GM19395 (cell line): ENCODE results near the gene PTPRJ.
"Not testable (repeated sequence)": the region's sequence is repeated elsewhere in the genome, so short reads cannot be mapped to it uniquely, and the experiment has no call there.

Experiments used
- ATAC-seq: cut with Tn5 transposase; IDR thresholded peaks from one replicate; pipeline ENCODE4 v1.9.1; 2021; ENCODE audit warnings: mild to moderate bottlenecking, moderate library complexity; ENCODE audit not compliant: unreplicated experiment

PTPRJ gene

GRCh38 chr11:48014917-48015316 lies 34.6 kb downstream of the PTPRJ start:
- ATAC-seq: no peak

- no peak for ATAC-seq
Measured at GRCh38 chr11:48017105-48017830, 36.9 kb downstream of the PTPRJ start.

GRCh38 chr11:48017831-48018527 lies 37.6 kb downstream of the PTPRJ start:
- no peak for ATAC-seq

GRCh38 chr11:48018528-48019216 lies 38.3 kb downstream of the PTPRJ start:
- no peak for ATAC-seq

- ATAC-seq: no peak
Measured at GRCh38 chr11:48019217-48019584, 38.8 kb downstream of the PTPRJ start.

GRCh38 chr11:48019595-48019994 lies 39.2 kb downstream of the PTPRJ start:
- ATAC-seq: peak; percentile 1

- peak; percentile 80 for ATAC-seq
Measured at GRCh38 chr11:48020092-48020755, 39.9 kb downstream of the PTPRJ start.

- not testable (repeated sequence) for ATAC-seq
Measured at GRCh38 chr11:48021201-48021820, 41.0 kb downstream of the PTPRJ start.

- no peak for ATAC-seq
Measured at GRCh38 chr11:48022445-48022844, 42.1 kb downstream of the PTPRJ start.

GRCh38 chr11:48023608-48024007 lies 43.2 kb downstream of the PTPRJ start:
- ATAC-seq: not testable (repeated sequence)

- ATAC-seq: no peak
Measured at GRCh38 chr11:48024635-48025071, 44.3 kb downstream of the PTPRJ start.

GRCh38 chr11:48025293-48025983 lies 45.1 kb downstream of the PTPRJ start:
- ATAC-seq: no peak

GRCh38 chr11:48025984-48026340 lies 45.6 kb downstream of the PTPRJ start:
- ATAC-seq: no peak

GRCh38 chr11:48028914-48029680 lies 48.7 kb downstream of the PTPRJ start:
- no peak for ATAC-seq

GRCh38 chr11:48029681-48030290 lies 49.4 kb downstream of the PTPRJ start:
- ATAC-seq: no peak

- peak; percentile 51 for ATAC-seq
Measured at GRCh38 chr11:48031602-48032001, 51.2 kb downstream of the PTPRJ start.

GRCh38 chr11:48032721-48033120 lies 52.4 kb downstream of the PTPRJ start:
- no peak for ATAC-seq

GRCh38 chr11:48033918-48034341 lies 53.6 kb downstream of the PTPRJ start:
- no peak for ATAC-seq
